Chondrocyte (in vitro differentiated cells): ENCODE measurements around the gene ARHGEF4. TPM values are rescaled to one million over a fixed set of nuclear protein-coding genes. Genes with fewer than 3 reads are reported as not detected.
A peak's percentile ranks its signal among the peaks of the same experiment; 100 is the strongest.

Experiments
- DNase-seq: peaks from one replicate; pipeline ENCODE4 v3.0.0; 2021; ENCODE audit warnings: mixed read lengths, low spot score
- H3K27ac Mint-ChIP-seq: one replicate; pipeline ENCODE4 v1.8.0; 2021; ENCODE audit warnings: mild to moderate bottlenecking, moderate library complexity, mixed read lengths; ENCODE audit not compliant: unreplicated experiment
- H3K27me3 Mint-ChIP-seq: 2 replicates; pipeline ENCODE4 v1.8.0; 2021; ENCODE audit warnings: low read depth, mixed read lengths
- H3K36me3 Mint-ChIP-seq: 2 replicates; pipeline ENCODE4 v1.8.0; 2021; ENCODE audit warnings: low read depth, mixed read lengths
- H3K4me1 Mint-ChIP-seq: 2 replicates; pipeline ENCODE4 v1.8.0; 2021; ENCODE audit warnings: low read depth, mild to moderate bottlenecking, mixed read lengths
- H3K4me3 Mint-ChIP-seq: one replicate; pipeline ENCODE4 v1.8.0; 2021; ENCODE audit warnings: mild to moderate bottlenecking, moderate library complexity, mixed read lengths; ENCODE audit not compliant: unreplicated experiment
- H3K9me3 Mint-ChIP-seq: 2 replicates; pipeline ENCODE4 v1.8.0; 2021; ENCODE audit warnings: low read depth, mixed read lengths
- total RNA-seq: library from RNA; stranded (reverse); gene quantifications from 3 replicates; pipeline ENCODE4 v1.2.1, GENCODE V29; 2021
- TF ChIP-seq, protein P1 (sequence below): fragments of 200-600 bp; sonication (generic); IDR thresholded peaks from 2 replicates; pipeline ENCODE4 v1.5.0; 2021; ENCODE audit warnings: antibody characterized with exemption, mild to moderate bottlenecking, moderate library complexity

The ARHGEF4 gene
- total RNA-seq, 1 donor from 2014 or later = 12.3 TPM

DNA sequence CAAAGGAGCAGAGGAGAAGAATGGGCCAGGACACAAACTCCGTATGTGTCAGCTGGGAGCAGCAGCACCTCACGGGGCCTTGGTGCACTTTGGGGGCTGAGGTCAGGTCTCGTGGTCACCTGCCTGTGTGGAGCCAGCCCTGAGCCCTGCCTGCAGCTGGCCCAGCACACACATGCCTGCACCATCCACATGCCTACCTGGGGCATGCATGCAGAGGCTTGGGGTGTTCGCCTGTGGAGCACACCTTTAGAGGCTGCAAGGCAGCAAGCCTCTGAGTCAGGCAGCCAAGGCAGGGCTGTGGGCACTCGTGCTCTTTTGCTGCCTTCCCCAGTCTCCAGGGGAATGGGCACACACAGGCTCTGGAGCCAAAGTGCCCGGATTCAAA lies 36.0 kb downstream of the ARHGEF4 start:
- Mint-ChIP-seq H3K4me1 (no peaks in the 10 kb centered on the region), H3K36me3 (no peaks in the 10 kb centered on the region), H3K4me3 (no peak overlapping the region), H3K27me3 (peaks cover 47% of the 10 kb centered on the region), H3K27ac (no peak overlapping the region), H3K9me3 (peaks cover under 1% of the 10 kb centered on the region)
- TF ChIP-seq, protein P1, sequence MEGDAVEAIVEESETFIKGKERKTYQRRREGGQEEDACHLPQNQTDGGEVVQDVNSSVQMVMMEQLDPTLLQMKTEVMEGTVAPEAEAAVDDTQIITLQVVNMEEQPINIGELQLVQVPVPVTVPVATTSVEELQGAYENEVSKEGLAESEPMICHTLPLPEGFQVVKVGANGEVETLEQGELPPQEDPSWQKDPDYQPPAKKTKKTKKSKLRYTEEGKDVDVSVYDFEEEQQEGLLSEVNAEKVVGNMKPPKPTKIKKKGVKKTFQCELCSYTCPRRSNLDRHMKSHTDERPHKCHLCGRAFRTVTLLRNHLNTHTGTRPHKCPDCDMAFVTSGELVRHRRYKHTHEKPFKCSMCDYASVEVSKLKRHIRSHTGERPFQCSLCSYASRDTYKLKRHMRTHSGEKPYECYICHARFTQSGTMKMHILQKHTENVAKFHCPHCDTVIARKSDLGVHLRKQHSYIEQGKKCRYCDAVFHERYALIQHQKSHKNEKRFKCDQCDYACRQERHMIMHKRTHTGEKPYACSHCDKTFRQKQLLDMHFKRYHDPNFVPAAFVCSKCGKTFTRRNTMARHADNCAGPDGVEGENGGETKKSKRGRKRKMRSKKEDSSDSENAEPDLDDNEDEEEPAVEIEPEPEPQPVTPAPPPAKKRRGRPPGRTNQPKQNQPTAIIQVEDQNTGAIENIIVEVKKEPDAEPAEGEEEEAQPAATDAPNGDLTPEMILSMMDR = no peak
- no peak for DNase-seq

DNA sequence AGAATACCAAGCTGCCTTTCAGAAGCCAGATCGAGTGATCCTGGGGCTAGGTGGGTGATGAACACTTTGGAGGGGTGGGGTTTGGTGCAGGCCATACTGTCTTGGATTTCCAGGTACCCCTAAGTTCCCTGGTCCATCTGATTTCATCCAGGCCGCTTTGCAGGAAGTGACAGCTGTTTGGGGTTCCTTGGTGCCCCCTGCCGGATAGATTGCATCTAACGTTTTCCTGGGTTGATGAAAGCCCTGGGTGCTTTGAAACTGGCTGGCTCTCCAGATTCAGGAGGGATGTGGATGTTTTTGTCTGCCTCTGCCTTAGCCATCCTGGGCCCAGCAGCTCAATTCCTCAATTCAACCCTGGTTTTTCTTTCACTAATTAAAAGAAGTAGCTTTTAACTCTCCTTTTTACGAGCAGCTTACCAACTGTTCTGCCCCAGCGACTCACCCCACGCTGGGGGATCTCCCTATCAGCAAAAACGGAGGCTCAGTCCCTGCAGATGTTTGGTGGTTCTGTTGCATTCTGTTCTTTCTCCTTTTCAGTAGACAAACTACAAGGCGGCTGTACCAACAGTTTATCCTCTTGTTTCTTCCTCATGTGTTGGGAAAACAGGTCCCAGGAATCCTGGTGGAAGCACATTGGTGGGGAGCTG lies 37.1 kb downstream of the ARHGEF4 start:
- Mint-ChIP-seq H3K27ac (no peak overlapping the region), H3K27me3 (peaks cover 51% of the 10 kb centered on the region), H3K36me3 (no peaks in the 10 kb centered on the region), H3K4me3 (no peak overlapping the region), H3K4me1 (no peaks in the 10 kb centered on the region), H3K9me3 (peaks cover 2% of the 10 kb centered on the region)
- DNase-seq = no peak
- TF ChIP-seq, protein P1 = peak; percentile 83

- no peak for DNase-seq
- no peaks in the 10 kb centered on the region for H3K36me3 Mint-ChIP-seq
These were observed 37.8 kb downstream of the ARHGEF4 start for GRCh38 chr2:130874512-130874911.

DNA sequence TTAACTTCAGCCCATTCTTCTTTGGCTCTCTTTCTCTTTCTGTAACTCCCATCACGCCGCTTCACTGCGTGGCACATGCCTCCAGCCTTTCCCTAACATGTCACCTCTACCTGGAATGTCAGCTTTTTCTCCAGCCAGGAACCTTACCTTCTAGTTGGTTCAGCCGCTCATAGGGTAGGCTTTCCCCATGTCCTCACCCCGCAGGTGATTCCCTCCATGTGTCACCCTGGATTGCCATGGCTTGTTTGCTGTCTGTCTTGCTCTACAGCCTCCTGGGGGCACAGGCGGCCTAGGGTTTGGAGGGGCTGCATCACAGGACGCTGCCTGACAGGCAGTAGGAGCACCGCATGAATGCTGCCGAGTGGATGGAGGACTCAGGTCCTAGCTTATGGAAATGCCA lies 39.2 kb downstream of the ARHGEF4 start:
- Mint-ChIP-seq H3K4me3 (no peak overlapping the region), H3K36me3 (no peaks in the 10 kb centered on the region), H3K27me3 (peaks cover 36% of the 10 kb centered on the region), H3K4me1 (no peaks in the 10 kb centered on the region), H3K27ac (no peak overlapping the region), H3K9me3 (peaks cover 2% of the 10 kb centered on the region)
- no peak for DNase-seq
- TF ChIP-seq, protein P1 = no peak

More at GRCh38 chr2:130874512-130874911, 37.8 kb downstream of the ARHGEF4 start:
- no peak overlapping the region for H3K4me3 Mint-ChIP-seq
- H3K27ac Mint-ChIP-seq = no peak overlapping the region
- peaks cover 2% of the 10 kb centered on the region for H3K9me3 Mint-ChIP-seq
- peaks cover 47% of the 10 kb centered on the region for H3K27me3 Mint-ChIP-seq
- no peaks in the 10 kb centered on the region for H3K4me1 Mint-ChIP-seq
- TF ChIP-seq, protein P1 = no peak

- Mint-ChIP-seq H3K36me3 (no peaks in the 10 kb centered on the region), H3K4me3 (no peak overlapping the region), H3K27me3 (peaks cover 29% of the 10 kb centered on the region), H3K27ac (no peak overlapping the region), H3K4me1 (no peaks in the 10 kb centered on the region), H3K9me3 (peaks cover 2% of the 10 kb centered on the region)
- TF ChIP-seq, protein P1 = no peak
- no peak for DNase-seq
These were observed 40.5 kb downstream of the ARHGEF4 start for GRCh38 chr2:130877258-130877657.
